ENCODE measurements around the gene OPCML.

DNA sequence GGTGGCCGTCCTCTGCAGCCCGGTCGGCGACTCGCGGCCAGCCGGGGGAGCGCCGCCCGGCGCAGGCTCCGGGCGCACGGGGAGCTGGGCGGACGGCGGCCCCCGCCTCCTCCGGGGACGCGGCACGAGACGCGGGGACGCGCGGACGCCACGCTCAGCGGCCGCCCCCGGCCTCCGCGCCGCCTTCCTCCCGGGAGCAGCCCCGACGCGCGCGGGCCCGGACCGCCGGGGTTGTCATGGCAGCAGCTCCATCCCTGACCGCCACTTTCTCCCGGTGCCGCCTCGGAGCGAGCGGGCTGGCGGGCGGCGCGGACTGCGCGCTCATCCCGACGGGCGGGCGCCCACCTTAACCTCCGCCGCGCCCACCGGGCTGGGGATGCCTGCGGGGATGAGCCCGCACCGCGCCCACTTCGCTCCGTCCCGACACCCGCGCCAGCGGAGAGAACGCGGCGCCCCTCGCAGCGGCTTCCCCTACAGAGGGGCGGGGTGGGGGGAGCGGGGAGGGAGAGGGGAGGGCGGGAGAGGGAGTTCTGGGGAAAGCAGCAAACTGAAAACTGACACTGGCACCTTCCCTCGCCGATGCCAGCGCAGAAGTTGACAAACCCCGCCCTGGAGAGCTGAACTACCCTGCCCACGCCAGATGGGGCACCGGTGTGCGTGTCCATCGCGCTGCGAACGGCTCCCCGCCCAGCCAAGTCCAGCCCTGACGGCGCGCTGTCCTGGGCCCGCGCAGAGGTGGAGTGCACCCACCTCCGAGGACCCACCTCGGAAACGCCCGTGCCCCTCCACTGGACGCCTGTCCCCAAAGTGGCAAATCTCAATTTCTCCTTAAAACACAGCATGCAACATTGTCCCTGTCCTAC is 588.4 kb downstream of the OPCML start:
- TF ChIP-seq, protein P1, sequence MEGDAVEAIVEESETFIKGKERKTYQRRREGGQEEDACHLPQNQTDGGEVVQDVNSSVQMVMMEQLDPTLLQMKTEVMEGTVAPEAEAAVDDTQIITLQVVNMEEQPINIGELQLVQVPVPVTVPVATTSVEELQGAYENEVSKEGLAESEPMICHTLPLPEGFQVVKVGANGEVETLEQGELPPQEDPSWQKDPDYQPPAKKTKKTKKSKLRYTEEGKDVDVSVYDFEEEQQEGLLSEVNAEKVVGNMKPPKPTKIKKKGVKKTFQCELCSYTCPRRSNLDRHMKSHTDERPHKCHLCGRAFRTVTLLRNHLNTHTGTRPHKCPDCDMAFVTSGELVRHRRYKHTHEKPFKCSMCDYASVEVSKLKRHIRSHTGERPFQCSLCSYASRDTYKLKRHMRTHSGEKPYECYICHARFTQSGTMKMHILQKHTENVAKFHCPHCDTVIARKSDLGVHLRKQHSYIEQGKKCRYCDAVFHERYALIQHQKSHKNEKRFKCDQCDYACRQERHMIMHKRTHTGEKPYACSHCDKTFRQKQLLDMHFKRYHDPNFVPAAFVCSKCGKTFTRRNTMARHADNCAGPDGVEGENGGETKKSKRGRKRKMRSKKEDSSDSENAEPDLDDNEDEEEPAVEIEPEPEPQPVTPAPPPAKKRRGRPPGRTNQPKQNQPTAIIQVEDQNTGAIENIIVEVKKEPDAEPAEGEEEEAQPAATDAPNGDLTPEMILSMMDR (IDR thresholded peaks at IDR 0.05), result no peak
- no peak for TF ChIP-seq POLR2A (IDR thresholded peaks at IDR 0.05)
